ENCODE results near the gene ZNF664.

DNA sequence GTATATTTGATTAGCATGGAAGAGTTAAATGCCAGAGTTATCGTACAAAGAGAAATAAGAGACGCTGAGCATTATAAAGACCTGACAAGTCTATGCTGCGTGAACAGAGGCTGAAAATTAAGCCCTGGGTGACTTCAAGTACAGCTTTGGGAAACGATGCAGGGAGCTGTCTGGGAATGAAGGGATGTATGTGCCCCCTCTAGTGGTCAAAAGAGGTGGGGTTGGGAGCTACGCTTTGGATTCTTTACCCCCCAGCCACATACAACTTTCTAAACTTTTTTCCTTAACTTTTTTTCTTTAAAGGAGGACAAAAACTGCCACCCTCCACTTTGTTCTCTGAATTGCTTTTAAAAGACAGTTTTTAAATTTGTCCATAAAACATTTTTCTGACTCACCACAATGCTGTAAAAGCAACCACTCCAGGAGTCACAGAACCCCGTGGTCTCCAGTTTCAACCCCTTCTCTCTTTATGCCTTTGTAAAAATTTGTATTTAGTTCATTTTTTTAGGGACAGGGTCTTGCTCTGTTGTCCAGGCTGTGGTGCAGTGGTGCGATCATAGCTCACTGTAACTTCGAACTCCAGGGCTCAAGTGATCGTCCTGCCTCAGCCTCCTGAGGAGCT is 59.4 kb downstream of the ZNF664 start:
- TF ChIP-seq, protein P1, sequence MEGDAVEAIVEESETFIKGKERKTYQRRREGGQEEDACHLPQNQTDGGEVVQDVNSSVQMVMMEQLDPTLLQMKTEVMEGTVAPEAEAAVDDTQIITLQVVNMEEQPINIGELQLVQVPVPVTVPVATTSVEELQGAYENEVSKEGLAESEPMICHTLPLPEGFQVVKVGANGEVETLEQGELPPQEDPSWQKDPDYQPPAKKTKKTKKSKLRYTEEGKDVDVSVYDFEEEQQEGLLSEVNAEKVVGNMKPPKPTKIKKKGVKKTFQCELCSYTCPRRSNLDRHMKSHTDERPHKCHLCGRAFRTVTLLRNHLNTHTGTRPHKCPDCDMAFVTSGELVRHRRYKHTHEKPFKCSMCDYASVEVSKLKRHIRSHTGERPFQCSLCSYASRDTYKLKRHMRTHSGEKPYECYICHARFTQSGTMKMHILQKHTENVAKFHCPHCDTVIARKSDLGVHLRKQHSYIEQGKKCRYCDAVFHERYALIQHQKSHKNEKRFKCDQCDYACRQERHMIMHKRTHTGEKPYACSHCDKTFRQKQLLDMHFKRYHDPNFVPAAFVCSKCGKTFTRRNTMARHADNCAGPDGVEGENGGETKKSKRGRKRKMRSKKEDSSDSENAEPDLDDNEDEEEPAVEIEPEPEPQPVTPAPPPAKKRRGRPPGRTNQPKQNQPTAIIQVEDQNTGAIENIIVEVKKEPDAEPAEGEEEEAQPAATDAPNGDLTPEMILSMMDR (IDR thresholded peaks at IDR 0.05) = peak; percentile 52 to 76 (median 67)
- no peak for TF ChIP-seq POLR2AphosphoS5 (IDR thresholded peaks at IDR 0.05)
- no peak for TF ChIP-seq POLR2A (IDR thresholded peaks at IDR 0.05)

Data from upper lobe of left lung (tissue), 4 donors.